SKM-1 (cell line): ENCODE data around the gene TPTE.
"Not testable (repeated sequence)": the region's sequence is repeated elsewhere in the genome, so short reads cannot be mapped to it uniquely, and the experiment has no call there.

Experiments used
- DNase-seq: peaks from one replicate; lab custom pipeline; 2025; ENCODE audit not compliant: unreplicated experiment; lab: John Stamatoyannopoulos, UW

Gene TPTE

DNA sequence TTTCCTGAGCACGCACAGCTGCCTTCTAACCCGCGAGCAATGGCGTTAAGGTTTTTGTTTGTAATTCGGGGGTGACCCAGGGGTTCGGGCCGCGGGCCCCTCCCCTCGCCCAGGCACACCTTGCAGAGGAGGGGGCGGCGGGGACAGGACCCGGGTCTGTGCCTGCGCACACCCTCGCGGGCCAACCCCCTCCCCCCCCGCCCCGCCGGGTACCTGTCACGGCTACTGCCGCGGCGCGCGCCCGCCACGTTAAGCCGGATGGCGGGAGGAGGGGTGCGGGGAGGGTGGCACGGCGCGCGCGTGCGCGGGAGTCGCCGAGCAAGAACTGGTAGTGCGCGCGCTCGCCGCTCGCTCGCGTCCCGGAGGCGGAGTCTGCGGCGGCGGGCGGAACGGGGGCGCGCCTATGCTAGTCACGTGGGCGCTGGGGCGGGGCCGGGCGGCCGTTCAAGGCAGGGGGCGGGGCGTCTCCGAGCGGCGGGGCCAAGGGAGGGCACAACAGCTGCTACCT lies at the start of gene TPTE:
Gene TPTE, plus strand, starts transcription at position 493 of the 508 bp plus-strand sequence. CDS start 17,141 bp downstream, outside the sequence.
- no peak for DNase-seq

DNA sequence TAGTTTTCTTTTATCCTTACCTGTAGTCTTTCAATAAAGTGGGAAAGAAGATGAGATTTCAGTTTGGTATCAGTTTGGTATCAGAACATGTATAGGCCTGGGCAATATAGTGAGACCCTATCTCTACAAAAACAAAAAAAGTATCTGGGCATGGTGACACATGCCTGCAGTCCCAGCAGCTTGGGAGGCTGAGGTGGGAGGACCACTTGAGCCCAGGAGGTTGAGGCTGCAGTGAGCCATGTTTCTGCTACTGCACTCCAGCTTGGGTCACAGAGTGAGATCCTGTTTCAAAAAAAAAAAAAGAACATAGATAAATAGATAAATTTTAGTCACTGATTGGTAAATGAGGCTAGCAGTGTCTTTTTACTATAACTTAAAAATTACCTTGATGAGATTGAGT lies 49.4 kb upstream of the TPTE start:
- not testable (repeated sequence) for DNase-seq

DNA sequence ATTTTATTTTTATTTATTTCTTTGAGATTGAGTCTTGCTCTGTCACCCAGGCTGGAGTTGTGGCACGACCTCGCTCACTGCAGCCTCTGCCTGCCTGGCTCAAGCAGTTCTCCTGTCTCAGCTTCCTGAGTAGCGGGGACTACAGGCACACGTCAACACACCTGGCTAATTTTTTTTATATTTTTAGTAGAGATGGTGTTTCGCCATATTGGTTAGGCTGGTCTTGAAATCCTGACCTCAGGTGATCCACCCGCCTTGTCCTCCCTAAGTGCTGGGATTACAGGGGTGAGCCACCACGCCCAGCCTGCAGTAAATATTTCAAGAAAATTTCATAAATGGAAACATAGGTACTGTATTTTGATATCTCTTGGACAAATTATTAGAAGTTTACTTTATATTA lies 43.6 kb upstream of the TPTE start:
- DNase-seq: not testable (repeated sequence)

GRCh38 chr21:10479875-10480274 lies 41.5 kb upstream of the TPTE start:
- not testable (repeated sequence) for DNase-seq

- DNase-seq: not testable (repeated sequence)
Observed at GRCh38 chr21:10484864-10485263, 36.5 kb upstream of the TPTE start.

DNA sequence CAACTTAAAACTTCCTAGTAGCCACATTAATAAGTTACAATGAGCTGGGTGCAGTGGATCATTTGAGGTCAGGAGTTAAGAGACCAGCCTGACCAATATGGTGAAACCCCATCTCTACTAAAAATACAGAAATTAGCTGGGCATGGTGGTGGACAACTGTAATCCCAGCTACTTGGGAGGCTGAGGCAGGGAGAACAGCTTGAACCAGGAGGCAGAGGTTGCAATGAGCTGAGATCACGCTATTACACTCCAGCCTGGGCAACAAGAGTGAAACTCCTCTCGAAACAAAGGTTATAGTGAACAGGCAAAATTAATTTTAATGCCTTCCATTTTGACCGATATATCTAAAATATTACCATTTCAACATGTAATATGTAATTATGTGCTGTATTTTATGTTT lies 30.9 kb upstream of the TPTE start:
- not testable (repeated sequence) for DNase-seq

- DNase-seq: no peak
Observed at GRCh38 chr21:10511116-10511515, 10.3 kb upstream of the TPTE start.

GRCh38 chr21:10516889-10517288 lies 4.5 kb upstream of the TPTE start:
- not testable (repeated sequence) for DNase-seq

GRCh38 chr21:10517904-10518303 lies 3.5 kb upstream of the TPTE start:
- not testable (repeated sequence) for DNase-seq

GRCh38 chr21:10521835-10522500 lies 585 bp downstream of the TPTE start:
- not testable (repeated sequence) for DNase-seq

DNA sequence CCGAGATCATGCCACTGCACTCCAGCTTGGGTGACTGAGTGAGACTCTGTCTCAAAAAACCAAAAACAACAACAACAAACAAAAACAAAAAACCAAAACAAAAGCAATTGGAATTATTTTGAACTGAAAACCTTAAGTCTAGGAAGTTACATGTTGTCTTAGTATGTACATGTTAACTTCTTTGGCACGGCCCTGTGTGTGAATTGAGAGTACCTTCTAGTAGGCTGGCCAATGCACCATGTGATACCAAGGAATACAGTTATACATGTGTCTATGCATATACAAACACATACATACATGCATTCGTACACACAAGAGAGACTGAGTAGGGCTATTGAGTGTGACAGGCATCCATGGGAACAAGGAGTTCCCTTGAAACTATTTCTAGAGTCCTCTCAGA lies 18.6 kb downstream of the TPTE start:
- DNase-seq: no peak

- DNase-seq: not testable (repeated sequence)
Observed at GRCh38 chr21:10544376-10544775, 23.0 kb downstream of the TPTE start.

DNA sequence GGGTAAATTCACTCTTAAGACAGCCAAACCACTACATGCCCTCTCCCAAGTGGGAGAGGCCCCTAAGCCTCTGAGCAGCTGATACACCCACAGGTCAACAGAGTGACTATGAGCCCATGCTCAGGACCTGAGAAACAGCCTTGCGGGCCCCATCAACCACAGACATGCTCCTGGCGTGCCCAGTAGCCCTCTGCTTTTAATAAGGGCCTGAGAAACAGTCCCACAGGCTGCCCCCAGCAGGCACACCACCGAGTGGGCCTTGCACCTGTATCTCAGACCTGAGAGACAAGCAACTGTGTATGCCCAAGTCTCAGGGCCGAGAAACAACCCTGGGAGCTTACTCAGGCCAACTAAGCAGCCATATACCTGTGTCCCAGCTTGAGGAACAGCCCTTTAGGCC lies 26.5 kb downstream of the TPTE start:
- not testable (repeated sequence) for DNase-seq

- not testable (repeated sequence) for DNase-seq
Observed at GRCh38 chr21:10548331-10548954, 27.1 kb downstream of the TPTE start.

DNA sequence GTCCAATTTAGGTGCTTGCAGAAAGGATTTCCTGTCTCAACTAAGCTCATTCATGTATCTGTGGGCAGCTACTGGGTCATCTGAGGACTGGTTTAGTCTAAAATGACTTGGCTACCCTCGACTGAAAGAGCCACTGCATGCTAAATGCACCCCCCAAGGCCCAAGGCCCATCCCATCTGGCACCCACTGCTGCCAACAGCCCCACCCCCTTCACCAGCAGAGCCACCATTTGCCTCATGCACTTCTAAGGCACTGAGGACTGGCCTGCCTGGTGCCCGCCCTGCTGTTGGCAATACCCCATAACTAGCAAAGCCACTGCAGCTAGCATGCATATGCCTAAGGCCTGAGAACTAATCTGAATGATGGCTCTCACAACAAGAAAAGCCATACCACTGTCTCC lies 49.4 kb downstream of the TPTE start:
- not testable (repeated sequence) for DNase-seq

DNA sequence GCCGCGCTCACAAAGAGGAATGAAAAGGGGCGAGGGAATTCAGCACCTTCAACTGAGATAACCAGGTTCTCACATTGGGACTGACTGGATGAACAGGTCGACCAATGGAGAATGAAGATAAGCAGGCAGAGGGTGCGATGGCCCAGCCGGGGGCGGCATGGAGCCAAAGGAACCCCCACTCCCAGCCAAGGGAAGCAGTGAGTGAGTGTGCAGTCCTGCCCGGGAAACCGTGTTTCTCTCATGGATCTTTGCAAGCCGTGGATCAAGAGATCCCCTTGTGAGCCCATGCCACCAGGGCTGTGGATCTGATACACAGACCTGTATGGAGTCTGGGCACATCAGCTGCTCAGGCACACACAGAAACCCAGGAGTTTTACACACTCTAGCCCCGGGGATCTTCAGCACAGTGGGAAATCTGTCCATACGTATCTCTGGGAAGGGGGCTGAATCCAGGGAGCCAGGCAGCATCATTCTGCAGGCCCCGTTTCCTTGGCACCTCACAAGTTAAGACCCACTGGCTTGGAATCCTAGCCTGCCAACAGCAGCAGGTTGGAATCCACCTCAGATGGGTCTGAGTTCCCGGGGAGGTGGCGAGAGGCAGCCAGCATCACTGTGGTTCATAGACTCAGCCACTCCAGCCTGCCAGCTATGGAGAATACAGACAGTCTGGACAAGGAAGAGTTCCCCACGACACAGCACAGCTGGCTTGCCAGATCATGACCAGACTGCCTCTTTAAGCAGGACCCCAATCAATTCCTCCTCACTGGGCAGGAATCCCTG lies 53.3 kb downstream of the TPTE start:
- DNase-seq: not testable (repeated sequence)

DNA sequence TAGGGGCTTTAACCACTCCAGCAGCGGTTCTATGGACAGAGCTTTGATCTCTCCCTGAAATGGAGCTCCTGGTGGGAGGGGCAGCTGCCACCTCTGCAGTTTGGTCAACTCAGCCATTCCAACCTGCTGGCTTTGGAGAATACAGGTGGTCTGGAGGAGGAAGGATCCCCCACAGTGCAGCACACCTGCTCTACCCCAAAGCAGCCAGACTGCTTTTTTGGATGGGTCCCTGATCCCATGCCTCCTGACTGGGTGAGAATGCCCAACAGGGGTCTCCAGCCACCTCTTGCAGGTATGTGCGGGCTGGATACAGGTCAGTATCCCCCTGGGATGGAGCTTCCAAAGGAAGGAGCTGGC lies 53.9 kb downstream of the TPTE start:
- DNase-seq: no peak

GRCh38 chr21:10578910-10579309 lies 57.5 kb downstream of the TPTE start:
- not testable (repeated sequence) for DNase-seq

DNA sequence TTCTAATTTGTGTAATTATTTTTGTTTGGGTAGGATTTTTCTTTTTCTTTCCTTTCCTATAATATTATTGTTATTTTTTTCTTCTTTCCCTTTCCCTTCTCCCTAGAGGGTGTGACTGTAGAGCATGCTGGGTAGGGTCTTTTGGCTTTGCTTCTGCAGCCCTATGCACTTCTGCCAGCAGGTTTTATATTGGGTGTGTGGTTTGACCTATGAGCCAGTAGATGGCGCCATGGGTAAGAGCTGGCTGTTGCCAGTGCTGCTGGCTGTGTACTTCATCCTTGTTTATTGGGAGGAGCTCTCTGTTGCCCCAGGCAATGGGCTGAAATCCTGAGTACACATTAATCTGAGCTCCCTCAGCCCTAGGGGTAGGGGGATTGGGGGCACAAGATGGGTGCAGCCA lies 67.7 kb downstream of the TPTE start:
- DNase-seq: not testable (repeated sequence)

DNA sequence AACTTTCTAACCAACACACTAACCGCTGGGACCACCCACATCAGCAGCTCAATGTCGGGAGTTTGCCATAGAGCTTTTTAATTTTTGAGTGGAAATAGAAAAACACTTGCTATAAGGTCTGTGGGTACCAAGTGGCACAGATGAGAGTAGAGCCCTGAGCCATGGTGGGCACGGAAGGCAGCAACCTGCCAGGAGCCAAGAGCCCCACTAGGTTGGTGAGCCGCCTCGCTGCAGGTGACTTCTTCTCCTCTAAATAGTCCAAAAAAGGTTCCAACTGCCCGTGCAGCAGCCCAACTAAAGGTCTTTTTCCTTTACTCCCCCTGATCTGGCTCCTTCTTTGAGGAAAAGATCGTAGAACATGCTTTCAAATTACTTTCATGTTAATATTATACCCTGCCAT lies 85.7 kb downstream of the TPTE start:
- DNase-seq: not testable (repeated sequence)

GRCh38 chr21:10614285-10614684 lies 92.9 kb downstream of the TPTE start:
- DNase-seq: not testable (repeated sequence)

DNA sequence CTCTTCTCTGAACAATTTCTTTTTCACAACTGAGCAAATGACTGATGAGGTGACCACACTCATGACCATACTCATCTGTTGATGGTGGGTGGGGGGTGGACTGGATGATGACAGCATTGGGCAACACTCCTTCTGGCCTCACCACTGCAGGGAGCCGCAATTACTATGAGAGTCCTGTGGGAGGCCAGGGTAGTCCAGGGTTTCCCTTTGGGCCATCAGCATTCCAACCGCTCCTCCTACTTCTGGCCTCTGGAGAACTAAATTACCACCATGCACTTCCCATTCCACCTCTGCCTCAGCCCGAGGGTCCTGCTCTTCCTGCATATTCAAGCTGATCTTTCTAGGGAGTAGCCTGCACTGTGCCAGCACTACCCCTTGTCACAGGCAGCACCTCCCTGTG lies 94.7 kb downstream of the TPTE start:
- DNase-seq: not testable (repeated sequence)
